Stimulated activated CD4-positive, alpha-beta T cell treated with anti-CD3 and anti-CD28 coated beads, Interleukin-4, amount 100 ng/mL, for 4 hours (primary cell): Measurements from ENCODE around the gene CNST.
"Not testable (repeated sequence)": the region's sequence is repeated elsewhere in the genome, so short reads cannot be mapped to it uniquely, and the experiment has no call there.

Source experiments
- DNase-seq, 2 experiments: peaks; one replicate each; pipeline ENCODE4 v3.0.0-alpha.2; 2020

Gene CNST

DNA sequence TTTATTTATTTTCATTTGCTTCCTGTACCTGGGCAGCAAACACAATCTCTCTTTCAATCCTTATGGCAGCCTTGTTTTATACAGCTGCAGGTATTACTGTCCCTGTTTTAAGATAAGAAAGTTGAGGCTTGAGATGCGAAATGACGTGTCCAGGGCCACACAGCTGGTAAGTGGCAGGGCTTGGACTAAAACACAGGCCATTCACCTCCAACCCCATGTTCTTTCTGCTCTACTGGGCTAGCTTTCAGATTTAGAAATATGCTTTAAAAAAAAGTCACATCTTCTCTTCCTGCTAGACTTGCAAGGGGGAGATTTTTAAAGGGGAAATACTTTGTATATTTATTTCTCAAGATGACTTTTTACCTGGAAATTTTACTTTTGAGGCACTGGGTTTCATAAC is 62.8 kb downstream of the CNST start:
- no peak for DNase-seq

DNA sequence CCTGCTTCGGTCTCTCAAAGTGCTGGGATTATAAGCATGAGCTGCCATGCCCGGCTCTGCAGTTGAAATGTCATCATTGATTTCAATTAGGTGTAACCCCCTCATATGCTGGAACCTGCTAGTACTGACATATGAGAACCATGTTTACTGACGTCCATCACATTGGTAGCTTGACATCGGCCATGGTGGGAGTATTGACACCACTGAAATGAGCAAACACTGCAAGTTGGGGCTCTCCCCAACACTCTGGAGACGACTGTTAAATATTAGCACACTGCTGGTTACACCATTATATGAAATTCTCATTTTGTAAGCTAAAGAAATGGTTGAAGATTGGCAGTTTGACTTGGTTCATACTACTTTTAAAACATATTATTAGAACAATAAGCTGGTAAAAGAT is 63.7 kb downstream of the CNST start:
- DNase-seq, result no peak

DNA sequence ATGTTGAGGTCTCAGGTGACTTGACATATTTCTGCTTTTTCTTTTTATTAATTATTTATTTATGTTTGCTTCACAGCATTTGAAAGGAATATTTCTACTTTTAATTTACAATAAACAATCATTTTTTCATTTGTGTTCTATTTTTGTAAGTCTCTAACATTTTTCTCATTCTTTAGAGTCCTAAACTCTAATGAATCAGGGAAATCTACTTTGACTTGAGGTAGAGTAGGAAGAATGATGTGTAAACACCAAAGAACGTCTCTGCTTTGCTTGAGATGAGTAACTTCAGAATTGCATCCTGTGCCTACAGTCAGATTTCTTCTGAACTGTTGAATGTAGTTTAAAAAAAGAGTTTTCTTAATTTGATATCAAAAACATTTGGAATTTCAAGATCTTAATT is 65.2 kb downstream of the CNST start:
- no peak for DNase-seq

DNA sequence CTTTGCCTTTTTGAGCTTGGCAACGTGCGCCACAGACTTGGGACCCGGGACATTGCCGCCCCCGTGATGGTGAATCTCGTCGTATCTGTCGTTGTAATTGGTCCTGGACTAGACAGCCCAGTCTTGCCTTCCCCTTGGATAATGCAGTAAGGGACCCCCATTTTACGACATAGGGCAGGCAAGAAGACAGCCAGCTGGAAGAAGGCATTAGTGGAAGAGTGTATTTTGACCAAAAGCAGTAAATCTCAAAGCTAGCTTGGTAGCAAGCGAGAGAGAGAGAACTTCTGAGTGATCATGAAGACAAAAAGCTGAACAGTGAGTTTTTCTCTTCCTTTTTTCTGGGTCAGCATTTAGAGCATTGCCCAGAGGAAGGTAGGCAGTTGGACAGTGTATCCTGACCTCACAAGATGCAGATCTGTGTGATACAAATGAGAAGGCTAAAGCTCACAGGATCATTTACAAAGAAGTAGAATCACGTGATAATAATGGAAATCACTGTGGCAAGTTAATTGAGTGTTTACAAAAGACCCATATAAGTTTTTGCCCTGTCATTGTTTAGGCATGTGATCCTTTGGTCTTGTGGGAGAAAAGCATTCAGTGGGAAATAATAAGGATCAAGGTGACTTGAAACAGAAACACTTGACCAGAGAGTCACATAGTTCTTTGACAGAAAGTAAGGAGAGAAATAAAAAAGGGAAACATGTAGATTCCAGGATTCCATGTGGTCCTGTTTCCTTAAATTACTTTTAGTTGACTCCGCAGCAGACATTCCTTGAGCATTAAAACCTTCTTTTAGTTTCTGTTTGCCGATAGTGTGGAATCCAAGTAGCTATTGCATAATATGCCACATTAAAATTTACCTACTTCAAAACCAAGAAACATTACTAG is 66.3 kb downstream of the CNST start:
- no peak for DNase-seq

DNA sequence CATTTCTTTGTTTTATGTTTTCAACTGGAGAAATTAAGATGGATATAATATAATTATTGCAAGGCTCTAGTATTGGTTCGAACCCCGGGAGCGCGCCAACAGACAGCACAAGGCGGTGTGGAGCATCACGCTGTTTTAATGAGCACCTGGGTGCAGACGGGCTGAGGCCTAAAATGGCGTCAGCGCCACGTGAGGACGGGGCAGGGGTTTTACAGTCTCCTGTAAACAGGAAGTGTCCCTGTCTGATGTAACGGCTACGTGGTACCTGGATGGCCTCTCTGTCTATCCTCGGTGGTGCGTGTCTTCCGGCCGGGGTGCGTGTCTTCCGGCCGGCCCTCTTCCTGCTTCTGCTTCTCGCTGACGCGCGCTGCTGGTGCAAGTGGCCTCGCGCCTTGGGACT is 68.4 kb downstream of the CNST start:
- not testable (repeated sequence) for DNase-seq

DNA sequence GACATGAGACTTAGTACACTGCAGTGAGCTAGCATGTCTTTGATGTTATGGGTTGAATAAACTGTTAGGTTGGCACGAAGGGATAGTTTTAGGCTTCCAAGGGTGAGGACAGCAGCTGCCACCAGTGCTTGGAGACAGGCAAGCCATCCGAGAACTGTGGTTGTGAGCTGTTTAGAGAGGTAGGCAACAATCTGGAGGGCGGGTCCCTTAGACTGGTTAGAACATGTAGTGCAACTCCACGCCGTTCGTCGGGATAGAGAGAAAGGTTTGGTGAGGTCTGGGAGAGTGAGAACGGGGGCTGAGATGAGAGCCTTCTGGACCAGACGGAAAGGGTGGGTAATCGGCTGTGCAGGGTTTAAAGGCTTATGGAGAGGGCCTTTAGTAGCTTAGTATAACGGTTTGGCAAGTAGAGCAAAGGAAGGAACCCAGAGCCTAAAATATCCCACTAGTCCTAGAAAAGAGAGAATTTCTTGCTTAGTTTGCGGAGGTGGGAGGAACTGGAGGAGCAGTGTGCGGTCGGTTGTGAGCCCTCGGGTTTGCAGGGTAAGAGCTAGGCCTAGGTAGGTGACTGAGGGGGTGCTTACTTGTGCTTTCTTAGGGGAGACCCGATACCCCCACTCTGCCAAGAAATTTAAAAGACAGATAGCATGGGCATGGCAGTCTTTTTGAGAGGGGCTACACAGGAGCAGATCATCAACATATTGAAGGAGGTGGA is 72.8 kb downstream of the CNST start:
- no peak for DNase-seq

DNA sequence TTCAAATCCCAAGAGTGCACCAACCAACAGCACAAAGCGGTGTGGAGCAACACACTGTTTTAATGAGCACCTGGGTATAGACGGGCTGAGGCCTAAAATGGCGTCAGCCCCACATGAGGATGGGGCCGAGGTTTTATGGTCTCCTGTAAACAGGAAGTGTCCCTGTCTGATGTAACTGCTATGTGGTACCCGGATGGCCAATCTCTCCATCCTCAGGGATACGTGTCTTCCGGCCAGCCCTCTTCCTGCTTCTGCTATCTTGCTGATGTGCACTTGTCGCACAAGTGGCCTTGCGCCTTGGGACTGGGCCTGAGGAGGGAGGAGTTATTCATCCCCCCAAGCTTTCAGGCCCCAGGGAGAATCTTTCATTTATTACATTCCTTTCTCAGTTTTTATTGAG is 73.5 kb downstream of the CNST start:
- no peak for DNase-seq

DNA sequence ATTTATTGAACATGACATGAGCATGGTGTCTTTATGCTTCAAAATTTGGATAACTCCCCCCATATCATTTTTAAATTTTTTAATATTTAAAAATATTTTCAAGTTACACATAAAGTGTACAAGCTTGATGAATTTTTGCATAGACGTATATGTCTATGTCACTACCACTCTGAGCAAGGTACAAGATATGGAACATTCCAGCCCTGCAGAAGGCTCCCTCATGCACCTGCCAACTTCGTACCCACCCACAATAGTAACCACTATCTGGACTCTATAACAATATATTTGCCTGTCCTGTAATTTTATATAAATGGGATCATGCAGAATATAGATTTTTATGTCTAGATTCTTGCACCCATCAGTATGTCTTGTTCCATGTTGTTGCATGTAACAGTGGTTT is 74.5 kb downstream of the CNST start:
- DNase-seq, result no peak

DNA sequence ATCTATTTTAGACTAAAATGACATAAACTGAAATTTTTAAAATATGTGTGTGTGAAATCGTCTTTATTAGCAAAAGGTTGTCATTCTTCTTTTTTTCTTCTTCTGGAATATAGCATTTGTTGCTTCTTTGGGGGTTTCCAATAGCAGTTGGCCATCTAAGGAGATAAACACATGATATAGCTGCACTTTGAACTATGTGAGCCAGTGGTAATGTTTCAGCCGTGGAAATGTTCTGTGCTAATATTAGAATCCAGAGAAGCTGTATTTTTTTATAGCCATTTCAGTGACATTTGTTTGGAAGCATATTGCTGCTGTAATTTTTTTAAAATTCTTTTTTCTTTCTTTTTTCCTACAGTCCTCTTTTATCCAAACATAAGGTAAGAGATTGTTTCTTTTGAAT is 75.1 kb downstream of the CNST start:
- no peak for DNase-seq

DNA sequence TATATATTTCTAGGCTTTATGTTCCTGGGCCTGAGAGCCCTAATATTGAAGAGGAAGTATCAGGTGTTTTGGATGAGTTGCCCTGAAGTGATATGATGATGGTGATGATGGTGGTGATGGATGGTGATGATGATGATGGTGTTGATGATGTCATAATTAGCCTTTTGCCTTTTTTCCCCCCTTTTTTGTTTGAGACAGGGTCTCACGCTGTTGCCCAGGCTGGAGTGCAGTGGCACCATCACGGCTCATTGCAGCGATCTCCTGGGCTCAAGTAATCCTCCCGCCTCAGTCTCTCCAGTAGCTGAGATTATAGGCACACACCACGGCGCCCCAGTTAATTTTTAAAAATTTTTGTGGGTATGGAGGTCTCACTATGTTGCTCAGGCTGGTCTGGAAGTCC is 76.5 kb downstream of the CNST start:
- no peak for DNase-seq

DNA sequence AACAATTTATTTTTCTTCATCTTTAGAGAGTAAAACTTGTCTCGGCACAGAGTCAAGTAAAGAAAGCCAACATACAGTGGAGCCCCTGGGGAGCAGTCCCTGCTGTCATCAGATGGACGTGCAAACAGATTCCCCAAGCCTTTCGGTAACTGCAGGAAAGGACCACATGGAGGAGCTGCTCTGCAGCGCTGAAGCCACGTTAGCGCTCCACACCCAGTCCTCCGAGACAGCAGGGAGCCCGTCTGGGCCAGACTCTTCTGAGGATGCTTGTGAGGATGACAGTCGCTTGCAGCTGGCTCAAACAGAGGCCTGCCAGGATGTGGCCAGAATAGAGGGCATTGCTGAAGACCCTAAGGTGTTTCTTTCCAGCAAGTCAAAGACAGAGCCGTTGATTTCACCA is 80.9 kb downstream of the CNST start:
- no peak for DNase-seq

DNA sequence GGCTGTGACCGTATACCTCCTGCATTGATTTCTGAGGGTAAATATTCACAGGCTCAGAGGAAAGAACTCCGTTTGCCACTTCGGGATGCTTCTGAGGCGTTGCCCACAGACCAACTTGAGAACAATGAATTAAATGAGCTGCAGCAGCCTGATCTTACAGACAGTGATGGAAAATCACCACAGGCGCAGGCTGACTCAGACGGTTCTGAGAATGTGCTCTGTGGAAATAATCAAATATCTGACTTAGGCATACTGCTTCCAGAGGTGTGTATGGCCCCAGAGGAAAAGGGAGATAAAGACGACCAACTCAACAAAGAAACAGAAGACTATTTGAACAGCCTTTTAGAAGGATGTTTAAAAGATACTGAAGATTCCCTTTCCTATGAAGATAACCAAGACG is 81.3 kb downstream of the CNST start:
- DNase-seq, result no peak

DNA sequence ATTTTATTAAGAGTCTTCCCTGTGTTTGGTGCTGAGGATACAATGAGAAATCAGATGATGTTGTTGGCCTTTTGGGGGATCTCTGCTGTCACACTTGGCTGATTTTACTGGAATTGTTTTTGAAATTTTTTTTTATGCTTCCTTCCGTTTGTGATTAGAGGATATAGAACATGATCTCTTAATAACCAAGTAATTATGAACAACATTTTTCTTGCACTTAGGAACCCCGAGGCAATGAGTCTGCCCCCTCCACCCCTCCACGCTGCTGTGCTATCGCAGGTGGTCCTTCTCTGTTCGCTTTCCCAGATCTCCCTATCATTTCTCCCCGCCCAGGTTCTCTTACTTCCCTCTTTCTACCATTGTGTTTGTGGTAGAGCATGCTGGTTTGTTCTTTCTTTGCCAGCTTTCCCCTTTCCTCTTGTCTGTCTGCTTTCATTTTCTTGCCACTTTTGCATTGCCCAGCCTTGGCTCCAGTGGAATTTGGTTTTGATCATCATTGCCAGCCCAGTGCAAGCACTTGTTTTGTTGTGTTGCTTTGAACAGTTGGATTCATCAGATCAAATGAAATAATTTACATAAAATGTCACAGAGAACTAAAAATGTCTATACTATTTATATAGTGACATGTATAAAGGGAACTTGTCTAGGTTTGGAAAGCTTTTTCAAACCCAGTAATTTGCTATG is 84.9 kb downstream of the CNST start:
- DNase-seq, result no peak

DNA sequence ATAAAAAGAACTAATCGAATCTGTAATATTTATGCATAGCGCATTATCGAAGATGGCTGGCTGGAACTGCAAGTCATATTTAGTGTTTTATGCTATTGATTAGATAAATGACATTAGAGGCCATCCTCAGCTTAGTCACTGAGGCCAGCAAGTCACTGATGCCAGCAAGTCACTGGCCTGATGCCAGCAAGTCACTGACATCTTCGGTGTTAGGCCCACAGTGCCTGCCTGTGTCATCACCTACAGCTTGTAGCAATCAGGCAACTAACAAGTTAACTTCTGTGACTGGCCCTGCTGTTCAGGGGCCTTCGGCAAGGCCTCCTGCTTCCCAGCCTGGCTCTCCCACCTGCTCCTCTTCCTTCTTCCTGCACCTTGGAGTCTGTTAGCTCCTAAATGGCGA is 92.3 kb downstream of the CNST start:
- DNase-seq, result no peak

DNA sequence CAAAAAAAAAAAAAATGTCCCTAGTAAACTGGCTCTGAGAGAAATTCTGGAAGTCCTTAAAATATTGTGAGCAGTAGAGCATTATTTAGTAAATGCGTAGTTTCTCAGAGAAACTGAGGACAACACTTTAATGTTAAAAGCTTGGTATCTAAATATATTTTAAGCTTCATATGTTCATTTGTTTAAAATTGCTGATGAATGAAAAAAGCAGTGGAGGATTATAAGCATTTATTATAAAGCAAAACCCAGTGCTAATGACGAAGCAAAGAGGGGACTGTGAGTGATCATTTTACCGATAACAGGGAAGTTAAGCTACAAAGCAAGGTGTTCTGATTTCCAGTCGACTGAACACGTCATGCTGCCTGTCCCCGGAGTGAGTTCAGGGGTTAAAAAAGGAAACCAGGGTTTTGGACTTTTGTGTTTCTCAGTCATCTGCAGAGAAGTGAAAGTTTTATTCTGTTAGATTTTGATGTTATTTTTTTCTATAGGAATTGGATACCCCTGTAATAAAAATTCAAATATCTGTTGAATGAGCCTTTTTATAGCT is 93.4 kb downstream of the CNST start:
- DNase-seq, result no peak

DNA sequence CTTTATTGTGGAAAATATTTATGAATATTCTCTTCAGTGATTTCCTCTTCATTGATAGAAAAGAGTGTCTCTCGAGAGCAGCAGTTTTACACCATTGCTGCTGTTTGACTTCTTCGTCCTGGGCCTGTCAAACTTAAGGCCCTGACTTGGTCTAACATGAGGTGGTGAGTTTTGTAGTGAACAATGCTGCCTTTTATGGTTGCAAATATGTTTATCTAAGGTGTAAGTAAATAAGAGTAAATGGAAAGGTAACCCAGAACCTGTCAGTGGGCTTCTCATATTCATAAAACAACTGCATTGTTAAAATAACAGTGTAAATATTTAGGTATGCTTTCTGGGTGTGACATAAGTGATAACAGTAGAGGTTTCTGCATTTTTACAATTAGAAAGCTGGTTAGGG is 95.2 kb downstream of the CNST start:
- no peak for DNase-seq

DNA sequence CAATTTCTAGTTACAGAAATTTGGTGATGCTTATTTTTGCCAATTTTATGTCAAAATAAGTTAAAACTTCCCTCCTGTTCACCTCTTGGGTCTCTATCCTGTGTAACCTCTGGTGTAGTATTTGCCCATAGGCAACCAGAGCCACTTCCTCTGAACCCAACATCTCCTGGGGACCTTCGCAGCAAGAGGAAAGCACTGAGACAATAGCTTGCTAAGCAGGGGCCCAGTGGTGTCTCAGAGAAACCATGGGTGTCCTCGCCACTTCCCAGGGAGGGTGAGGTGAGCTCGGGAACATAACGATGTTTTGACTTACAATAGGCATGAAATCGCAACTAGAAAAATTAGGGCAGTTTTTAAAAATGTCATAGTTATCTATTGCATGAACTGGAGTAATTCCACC is 101.5 kb downstream of the CNST start:
- DNase-seq, result no peak

DNA sequence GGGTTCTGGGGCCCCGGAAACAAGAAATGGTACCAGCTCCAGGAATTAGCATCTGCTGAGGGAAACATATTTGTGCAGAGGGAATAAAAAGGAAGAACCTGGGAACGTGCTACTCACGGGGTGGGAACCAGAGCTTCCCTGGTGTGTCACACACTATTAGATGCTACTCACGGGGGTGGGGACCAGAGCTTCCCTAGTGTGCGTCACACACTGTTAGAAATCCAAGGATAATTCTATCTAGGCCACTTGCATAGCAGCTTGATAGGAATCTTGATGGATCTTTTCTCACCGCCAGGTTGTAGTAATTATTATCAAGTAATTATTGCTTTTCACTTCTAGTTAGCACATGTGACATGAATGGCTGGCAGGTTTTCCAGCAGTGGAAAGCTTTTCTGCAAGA is 103.4 kb downstream of the CNST start:
- DNase-seq, result no peak

DNA sequence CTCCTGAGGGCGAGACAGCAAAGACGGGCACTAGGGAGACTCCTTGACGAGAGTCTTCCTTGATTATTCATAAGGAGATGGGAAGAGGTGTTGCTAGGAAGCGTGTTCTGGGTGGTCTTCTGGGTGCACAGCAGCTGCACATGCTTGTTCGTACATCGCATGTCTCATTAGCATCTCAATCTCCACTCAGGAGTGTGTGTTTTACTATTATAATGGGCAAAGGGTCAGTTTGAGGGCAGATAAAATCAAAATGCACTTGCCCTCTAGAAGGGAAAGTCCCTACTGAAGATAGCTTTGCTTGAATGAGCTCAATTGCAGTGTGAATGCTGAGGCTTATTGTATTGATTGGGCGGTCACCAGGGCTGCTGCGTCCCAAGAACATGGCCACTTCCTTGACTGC is 107.8 kb downstream of the CNST start:
- DNase-seq, result no peak

DNA sequence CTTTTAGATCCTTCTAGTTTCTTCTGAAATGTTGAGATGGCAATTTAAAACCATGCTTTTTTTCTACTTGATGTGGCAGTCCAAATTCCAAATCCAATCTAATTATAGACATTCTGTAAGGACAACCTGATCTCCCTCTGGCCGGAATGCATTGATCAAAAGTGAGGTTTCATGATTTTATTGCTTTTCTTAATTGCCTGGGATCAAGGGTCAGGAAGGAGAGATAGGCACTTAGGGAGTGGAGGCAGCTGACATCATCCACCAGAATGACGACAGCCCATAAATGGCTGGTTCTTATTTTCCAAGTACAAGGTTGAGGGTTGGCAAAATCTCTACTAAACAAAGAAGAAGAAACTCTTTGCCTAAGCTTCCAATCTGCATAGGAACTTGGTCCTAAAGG is 111.6 kb downstream of the CNST start:
- DNase-seq, result no peak

DNA sequence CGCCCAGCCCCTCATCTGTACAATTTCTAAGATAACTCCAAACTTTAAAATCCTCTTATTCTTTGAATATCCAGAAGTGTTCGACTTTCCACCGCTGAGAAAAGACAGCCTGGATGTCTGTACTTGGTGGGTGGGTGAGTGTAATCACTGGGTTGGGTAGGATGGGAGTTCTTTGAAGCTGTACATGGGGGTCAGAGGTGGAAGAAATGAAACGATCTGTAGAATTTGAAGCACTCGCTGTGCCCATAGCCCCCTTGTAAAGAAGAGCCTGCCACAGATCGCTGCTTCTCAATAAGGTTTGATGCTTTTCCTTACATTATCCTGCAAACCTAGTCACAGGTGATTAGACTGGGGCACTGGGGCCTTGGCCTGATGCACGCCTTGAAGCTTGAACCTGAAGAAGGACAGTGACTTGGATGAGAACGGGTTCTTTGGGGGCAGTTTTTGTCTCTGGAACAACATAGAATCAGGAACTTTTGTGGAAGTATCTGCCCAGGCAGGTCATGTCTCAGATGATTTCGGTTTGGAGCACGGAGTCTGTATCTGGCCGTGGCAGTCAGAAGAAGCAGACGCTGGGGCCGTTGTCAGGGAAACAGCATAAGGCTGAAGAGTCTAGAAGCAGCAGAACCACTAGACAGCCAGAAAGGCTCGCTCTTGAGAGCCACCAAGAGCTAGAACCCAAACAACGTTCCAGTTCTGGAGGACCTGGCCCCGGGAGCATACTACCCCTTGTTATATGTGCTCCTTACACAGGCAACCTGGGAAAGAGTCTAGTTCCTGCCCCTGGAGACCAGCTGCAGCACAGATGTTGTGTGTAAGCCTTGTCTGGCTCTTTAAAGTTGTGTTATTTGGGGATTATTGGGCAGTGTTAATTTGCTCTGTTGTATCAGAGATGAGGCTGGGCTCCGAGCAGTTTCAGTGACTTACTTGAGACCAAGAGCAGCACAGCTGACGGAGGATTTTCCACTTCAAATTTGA is 112.8 kb downstream of the CNST start:
- DNase-seq, result no peak

DNA sequence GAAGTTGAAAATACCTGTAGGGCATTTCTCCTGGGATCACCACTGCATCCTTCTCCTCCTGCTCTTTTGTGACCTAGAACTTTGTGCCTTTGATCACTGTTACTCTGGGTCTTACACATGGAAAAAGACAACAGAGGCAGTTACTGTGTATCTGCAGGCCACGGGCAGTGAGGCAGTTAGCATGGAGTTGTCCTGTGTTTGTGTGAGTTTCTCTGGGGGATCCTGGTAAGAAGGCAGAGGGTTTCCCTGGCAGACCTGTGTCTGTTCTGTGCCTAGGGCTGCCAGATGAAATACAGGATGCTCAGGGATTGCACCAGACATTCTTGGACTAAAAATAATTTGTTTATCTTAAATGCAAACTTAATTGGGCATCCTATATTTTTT is 113.5 kb downstream of the CNST start:
- no peak for DNase-seq

DNA sequence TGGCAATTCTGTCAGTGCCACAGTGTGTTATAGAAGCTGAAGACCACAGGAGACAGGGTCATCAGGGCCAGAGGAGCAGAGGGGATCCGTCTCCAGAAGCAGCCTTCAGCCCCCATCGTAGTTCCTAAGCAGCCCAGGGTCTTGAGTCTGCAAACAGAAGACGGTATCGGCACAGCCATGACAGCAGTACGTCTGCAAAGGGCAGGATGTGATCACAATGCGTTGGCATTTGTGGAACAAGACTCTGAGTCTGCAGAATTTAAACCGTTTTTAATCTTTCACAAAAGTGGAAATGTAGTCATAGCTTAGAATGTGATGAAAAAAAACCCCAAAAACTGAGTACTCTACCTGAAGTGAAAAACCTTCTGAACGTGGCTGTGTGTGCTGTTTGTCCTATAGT is 113.9 kb downstream of the CNST start:
- no peak for DNase-seq
